Endothelial cell of umbilical vein (primary cell): ENCODE data around the gene ANKS1B. TPM values are rescaled to one million over a fixed set of nuclear protein-coding genes. Genes with fewer than 3 reads are reported as not detected.

Experiments used
- BruUV-seq: library from RNA; stranded (reverse); fragments of 400-500 nt; replicated peaks from 2 replicates; lab custom pipeline; 2021; lab: Mats Ljungman, UMichigan
- CTCF ChIA-PET: fragments of 300-600, 350-600 bp; sonication (Branson Sonifier 250); formaldehyde crosslinking; loops from one replicate; lab custom pipeline; 2021; ENCODE audit warnings: antibody characterized with exemption, inconsistent platforms; lab: Charles Lee
- POLR2A ChIA-PET: fragments of 300-600, 350-600 bp; sonication (Branson Sonifier 250); formaldehyde crosslinking; loops from one replicate; lab custom pipeline; 2021; ENCODE audit warnings: antibody characterized with exemption, inconsistent platforms; lab: Charles Lee
- DNase-seq: peaks from one replicate; pipeline ENCODE4 v3.0.0-alpha.2; 2011; ENCODE audit warnings: low read depth, low spot score
- FAIRE-seq: peaks from 2 replicates; lab custom pipeline; 2011; peaks lifted over from hg19 to GRCh38; lab: Jason Lieb, UNC
- H2AFZ ChIP-seq: 2 replicates; pipeline ENCODE4 v1.6.0; 2012; ENCODE audit warnings: low read depth, low read length, control low read depth, inconsistent platforms
- H3K27ac ChIP-seq: 2 replicates; pipeline ENCODE4 v1.5.1; 2011; ENCODE audit warnings: low read depth, mild to moderate bottlenecking, control low read depth, low read length, moderate library complexity; ENCODE audit not compliant: insufficient read depth
- H3K27me3 ChIP-seq, 2 experiments: 2 replicates each; pipeline versions ENCODE4 v1.6.0 to v1.6.1; 2011; ENCODE audit warnings: low read length in 2 of 2, mixed read lengths in 1 of 2; ENCODE audit not compliant: control insufficient read depth in 2 of 2, insufficient read depth in 2 of 2
- H3K36me3 ChIP-seq, 2 experiments: 2 replicates in 1 of 2; 3 replicates in 1 of 2; pipeline ENCODE4 v1.5.1; 2011; ENCODE audit warnings: low read length in 2 of 2, mild to moderate bottlenecking in 1 of 2, moderate library complexity in 1 of 2; ENCODE audit not compliant: control insufficient read depth in 2 of 2, insufficient read depth in 2 of 2; ENCODE audit errors: extremely low read depth in 1 of 2
- H3K4me1 ChIP-seq: 3 replicates; pipeline ENCODE4 v1.5.1; 2011; ENCODE audit warnings: mild to moderate bottlenecking, low read length; ENCODE audit not compliant: control insufficient read depth, insufficient read depth; ENCODE audit errors: extremely low read depth
- H3K4me2 ChIP-seq: 2 replicates; pipeline ENCODE4 v1.6.1; 2011; ENCODE audit warnings: low read length, control low read depth, mixed read lengths; ENCODE audit not compliant: insufficient read depth
- H3K4me3 ChIP-seq, 3 experiments: fragments of 200-600 bp in 1 of 3; sonication (generic), shearing (Covaris generic) in 1 of 3; replicated peaks in 1 of 3; 2 replicates each; pipeline ENCODE4 v1.5.1; 2011 to 2016; ENCODE audit warnings: control low read depth in 3 of 3, low read length in 3 of 3, mild to moderate bottlenecking in 2 of 3, inconsistent platforms in 1 of 3, low read depth in 1 of 3, moderate library complexity in 1 of 3; ENCODE audit not compliant: insufficient read depth in 1 of 3
- H3K79me2 ChIP-seq: 2 replicates; pipeline ENCODE4 v1.6.0; 2012; ENCODE audit warnings: low read length, inconsistent platforms; ENCODE audit not compliant: control insufficient read depth, insufficient read depth
- H3K9ac ChIP-seq: replicated peaks from 2 replicates; pipeline ENCODE3; 2011; ENCODE audit warnings: low read length, control low read depth; ENCODE audit not compliant: insufficient read depth; ENCODE audit errors: extremely low read depth
- H3K9me1 ChIP-seq: replicated peaks from 3 replicates; pipeline ENCODE4 v1.6.0; 2011; ENCODE audit warnings: mild to moderate bottlenecking, low read length; ENCODE audit not compliant: control insufficient read depth, insufficient read depth; ENCODE audit errors: extremely low read depth
- H3K9me3 ChIP-seq: replicated peaks from 2 replicates; pipeline ENCODE4 v1.5.1; 2012; ENCODE audit warnings: low read length, inconsistent platforms; ENCODE audit not compliant: control insufficient read depth, insufficient read depth
- H4K20me1 ChIP-seq: replicated peaks from 2 replicates; pipeline ENCODE3; 2011; ENCODE audit warnings: mild to moderate bottlenecking, low read length; ENCODE audit not compliant: control insufficient read depth, insufficient read depth; ENCODE audit errors: extremely low read depth
- EZH2 ChIP-seq: IDR thresholded peaks from 2 replicates; pipeline ENCODE4 v1.6.1; 2012; ENCODE audit warnings: borderline replicate concordance, low read depth, mild to moderate bottlenecking, moderate library complexity, low read length, inconsistent platforms; ENCODE audit not compliant: severe bottlenecking
- FOS ChIP-seq: IDR thresholded peaks from 2 replicates; pipeline ENCODE4 v1.6.1; 2011; ENCODE audit warnings: mild to moderate bottlenecking, low read length, moderate library complexity, borderline replicate concordance; ENCODE audit not compliant: insufficient read depth
- GATA2 ChIP-seq: IDR thresholded peaks from 2 replicates; pipeline ENCODE4 v1.7.0; 2011; ENCODE audit warnings: low read depth, mild to moderate bottlenecking, moderate library complexity, mixed read lengths, low read length; ENCODE audit not compliant: insufficient read length, insufficient read depth
- JUN ChIP-seq: IDR thresholded peaks from 2 replicates; pipeline ENCODE4 v1.6.1; 2011; ENCODE audit warnings: borderline replicate concordance, low read depth; ENCODE audit not compliant: insufficient read length, insufficient read depth
- MAX ChIP-seq: IDR thresholded peaks from 2 replicates; pipeline ENCODE4 v1.6.1; 2011; ENCODE audit not compliant: insufficient read depth, insufficient read length
- MYC ChIP-seq: IDR thresholded peaks from one replicate; pipeline ENCODE4 v1.6.1; 2011; ENCODE audit warnings: mild to moderate bottlenecking, low read depth, low read length
- POLR2A ChIP-seq: IDR thresholded peaks from 2 replicates; pipeline ENCODE4 v1.6.1; 2012; ENCODE audit warnings: low read depth, mild to moderate bottlenecking, control low read depth, low read length
- POLR2AphosphoS5 ChIP-seq: IDR thresholded peaks from 2 replicates; pipeline ENCODE4 v1.6.1; 2012; ENCODE audit warnings: low read depth, mild to moderate bottlenecking, control low read depth, low read length, moderate library complexity; ENCODE audit not compliant: insufficient read depth
- dilution Hi-C: fragments of 300-500 bp; cut with MboI; formaldehyde crosslinking; loops from one replicate; pipeline ENCODE4 v1.15.0; 2019; ENCODE audit warnings: low sequenced_read_pairs; ENCODE audit not compliant: extremely low pct_ligation_motif_present
- intact Hi-C: fragments of 100-400 bp; cut with micrococcal nuclease; formaldehyde crosslinking; loops from one replicate; pipeline ENCODE4 v1.10.0; 2022
- polyA plus RNA-seq, 4 experiments: library from polyadenylated mRNA; depleted of rRNA in 3 of 4; stranded (reverse) in 3 of 4; unstranded in 1 of 4; fragments of >200 nt; gene quantifications; 2 replicates each; pipeline versions ENCODE4 v1.2.1 to v1.2.3, GENCODE V29; 2011 to 2012; ENCODE audit warnings: missing spikeins in 1 of 4
- total RNA-seq: library from RNA; stranded (reverse); gene quantifications from 2 replicates; pipeline ENCODE4 v1.2.3, GENCODE V29; 2021
- TF ChIP-seq, protein P1 (sequence below), 2 donors: IDR thresholded peaks; 1 replicate in 1 of 2; 2 replicates in 1 of 2; pipeline ENCODE4 v1.5.1; 2011; ENCODE audit warnings: low read length in 2 of 2, mild to moderate bottlenecking in 2 of 2, moderate library complexity in 2 of 2, control low read depth in 1 of 2, inconsistent platforms in 1 of 2, low read depth in 1 of 2; ENCODE audit not compliant: insufficient read depth in 1 of 2; ENCODE audit errors: extremely low read depth in 1 of 2

The ANKS1B gene
- total and polyA plus RNA-seq, 2 donors (not counting 3 experiments of a cell fraction or from before 2014, with no cell fraction given) = 0.15 to 0.38 TPM

GRCh38 chr12:99381992-99382391 is 602.7 kb downstream of the ANKS1B start:
- H3K4me3 ChIP-seq = no peak overlapping the region
- no peaks in the 10 kb centered on the region for H3K36me3 ChIP-seq
- DNase-seq (no peak), FAIRE-seq (no peak)
- intact Hi-C loops = no loop called here
- BruUV-seq = no TSS peak
- H3K27ac ChIP-seq = no peak overlapping the region
- peaks cover 5% of the 10 kb centered on the region for H3K9me3 ChIP-seq
- H4K20me1 ChIP-seq = no peaks in the 10 kb centered on the region
- no peak overlapping the region for H3K4me2 ChIP-seq
- H2AFZ ChIP-seq = no peak overlapping the region
- no peaks in the 10 kb centered on the region for H3K79me2 ChIP-seq
- ChIA-PET POLR2A (no interaction called here), CTCF (no interaction called here)
- TF ChIP-seq POLR2A = no peak
- TF ChIP-seq, protein P1, sequence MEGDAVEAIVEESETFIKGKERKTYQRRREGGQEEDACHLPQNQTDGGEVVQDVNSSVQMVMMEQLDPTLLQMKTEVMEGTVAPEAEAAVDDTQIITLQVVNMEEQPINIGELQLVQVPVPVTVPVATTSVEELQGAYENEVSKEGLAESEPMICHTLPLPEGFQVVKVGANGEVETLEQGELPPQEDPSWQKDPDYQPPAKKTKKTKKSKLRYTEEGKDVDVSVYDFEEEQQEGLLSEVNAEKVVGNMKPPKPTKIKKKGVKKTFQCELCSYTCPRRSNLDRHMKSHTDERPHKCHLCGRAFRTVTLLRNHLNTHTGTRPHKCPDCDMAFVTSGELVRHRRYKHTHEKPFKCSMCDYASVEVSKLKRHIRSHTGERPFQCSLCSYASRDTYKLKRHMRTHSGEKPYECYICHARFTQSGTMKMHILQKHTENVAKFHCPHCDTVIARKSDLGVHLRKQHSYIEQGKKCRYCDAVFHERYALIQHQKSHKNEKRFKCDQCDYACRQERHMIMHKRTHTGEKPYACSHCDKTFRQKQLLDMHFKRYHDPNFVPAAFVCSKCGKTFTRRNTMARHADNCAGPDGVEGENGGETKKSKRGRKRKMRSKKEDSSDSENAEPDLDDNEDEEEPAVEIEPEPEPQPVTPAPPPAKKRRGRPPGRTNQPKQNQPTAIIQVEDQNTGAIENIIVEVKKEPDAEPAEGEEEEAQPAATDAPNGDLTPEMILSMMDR (IDR thresholded peaks at IDR 0.05; ENCODE audit: extremely low read depth in 1 of 2, insufficient read depth in 1 of 2, low read depth in 1 of 2, low read length in 2 of 2) = no peak
- TF ChIP-seq JUN = no peak
- TF ChIP-seq FOS = no peak
- no peak for TF ChIP-seq MYC
- no peak for TF ChIP-seq GATA2
- no peak for TF ChIP-seq POLR2AphosphoS5
- TF ChIP-seq EZH2 = no peak
- TF ChIP-seq MAX = no peak
- no peaks in the 10 kb centered on the region for H3K27me3 ChIP-seq
- dilution Hi-C loops = no loop called here
- H3K9me1 ChIP-seq = no peaks in the 10 kb centered on the region
- no peaks in the 10 kb centered on the region for H3K4me1 ChIP-seq
- no peak overlapping the region for H3K9ac ChIP-seq
